SIG-M5 treated with dmso at 0.1 percent for 504 hours (cell line): ENCODE measurements around the gene PSAT1.
"Not testable (repeated sequence)": the region's sequence is repeated elsewhere in the genome, so short reads cannot be mapped to it uniquely, and the experiment has no call there.

ENCODE experiments used
- DNase-seq: peaks from one replicate; lab custom pipeline; 2025; ENCODE audit not compliant: unreplicated experiment; lab: John Stamatoyannopoulos, UW

PSAT1 gene

DNA sequence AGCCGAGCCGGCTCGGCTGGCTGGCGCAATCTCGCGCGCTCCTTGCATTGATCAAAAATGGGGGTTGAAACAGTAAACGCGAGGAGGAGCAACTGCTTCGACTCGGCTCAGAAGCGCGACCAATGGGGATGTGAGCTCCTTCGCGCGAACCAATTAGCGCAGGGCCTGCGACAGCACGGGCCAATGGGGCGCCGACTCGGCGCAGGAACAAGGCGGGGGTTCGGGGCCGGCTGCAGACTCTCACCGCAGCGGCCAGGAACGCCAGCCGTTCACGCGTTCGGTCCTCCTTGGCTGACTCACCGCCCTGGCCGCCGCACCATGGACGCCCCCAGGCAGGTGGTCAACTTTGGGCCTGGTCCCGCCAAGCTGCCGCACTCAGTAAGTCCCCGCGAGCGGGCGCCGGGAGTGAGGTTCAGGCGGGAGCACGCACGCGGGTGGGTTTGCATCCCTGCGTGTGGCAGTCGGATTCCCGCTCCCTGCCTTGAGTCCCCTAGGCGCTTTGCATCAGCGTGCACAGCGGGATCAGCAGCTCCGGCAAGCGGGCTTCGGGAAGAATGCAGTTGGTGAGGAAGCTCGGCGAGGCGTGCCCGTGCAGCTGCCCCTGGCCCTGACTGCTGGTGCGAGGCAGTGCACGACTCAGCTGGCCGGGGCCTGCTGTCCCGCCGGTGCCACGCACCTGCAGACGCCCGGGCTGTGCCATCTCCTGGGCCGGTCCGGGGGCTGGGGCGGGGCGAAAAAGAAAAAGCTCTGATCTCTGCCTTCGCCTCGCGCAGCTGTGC, at the start of gene PSAT1:
PSAT1 (plus strand) TSS at position 233 of the 779 bp plus-strand sequence; CDS start at position 319, 86 bp downstream.
- peak; percentile 87 for DNase-seq

DNA sequence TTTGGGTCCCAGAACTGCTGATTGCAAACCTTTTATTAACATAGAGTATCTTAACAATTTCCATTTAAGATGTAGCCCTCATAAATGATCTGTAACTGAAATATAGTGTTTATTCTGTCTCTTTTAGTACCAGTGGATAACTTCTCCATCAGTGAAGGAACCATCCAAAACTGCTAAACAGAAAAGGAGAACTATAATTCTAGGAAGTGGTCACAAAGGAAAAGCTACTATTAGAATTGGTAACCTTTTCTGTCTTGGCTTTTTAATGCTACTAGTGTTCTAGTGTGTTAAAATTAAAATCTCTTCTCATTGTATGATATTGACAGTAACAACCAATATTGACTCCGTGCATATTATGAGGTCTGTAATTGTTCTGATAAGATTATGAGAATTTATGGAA, 48.3 kb upstream of the PSAT1 start:
- peak; percentile 27 for DNase-seq

DNA sequence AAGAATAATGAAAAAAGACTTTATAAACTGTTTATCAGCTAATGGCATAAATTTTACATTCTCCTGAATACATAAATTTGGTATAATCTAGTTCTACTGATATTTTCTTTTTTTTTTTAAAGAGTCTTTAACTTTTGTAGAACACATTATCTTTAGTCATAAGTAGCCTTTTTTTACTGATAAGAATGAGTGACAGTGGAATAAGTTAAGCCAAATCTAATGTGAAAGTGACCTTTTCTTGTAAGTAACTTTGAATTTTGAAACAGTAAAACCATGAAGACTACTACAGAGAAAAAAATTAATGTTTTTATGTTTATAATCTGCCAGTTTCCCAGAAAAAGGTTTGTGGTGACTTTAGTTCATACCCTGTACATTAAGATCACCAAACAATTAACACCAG, 47.4 kb upstream of the PSAT1 start:
- DNase-seq: no peak

GRCh38 chr9:78252616-78253015, 44.3 kb upstream of the PSAT1 start:
- DNase-seq: no peak

DNA sequence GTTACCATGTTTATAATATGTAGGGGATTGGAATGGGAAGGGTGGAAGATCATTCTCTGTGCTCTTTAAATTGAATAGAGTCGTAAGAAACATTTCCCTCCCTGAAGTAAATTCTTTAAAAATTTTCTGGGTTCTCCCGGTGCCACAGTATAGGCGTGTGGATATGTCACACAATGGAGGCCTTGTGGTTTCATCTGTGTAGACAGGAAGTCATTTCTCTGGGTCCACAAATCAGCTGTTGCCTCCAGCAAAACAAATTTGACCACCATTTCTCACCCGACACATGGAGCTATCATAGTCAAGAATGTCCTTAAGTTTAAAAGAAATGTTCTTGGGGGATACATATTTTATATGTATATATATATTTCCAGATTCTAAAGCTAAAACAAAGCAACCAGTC, 43.6 kb upstream of the PSAT1 start:
- DNase-seq: no peak

DNA sequence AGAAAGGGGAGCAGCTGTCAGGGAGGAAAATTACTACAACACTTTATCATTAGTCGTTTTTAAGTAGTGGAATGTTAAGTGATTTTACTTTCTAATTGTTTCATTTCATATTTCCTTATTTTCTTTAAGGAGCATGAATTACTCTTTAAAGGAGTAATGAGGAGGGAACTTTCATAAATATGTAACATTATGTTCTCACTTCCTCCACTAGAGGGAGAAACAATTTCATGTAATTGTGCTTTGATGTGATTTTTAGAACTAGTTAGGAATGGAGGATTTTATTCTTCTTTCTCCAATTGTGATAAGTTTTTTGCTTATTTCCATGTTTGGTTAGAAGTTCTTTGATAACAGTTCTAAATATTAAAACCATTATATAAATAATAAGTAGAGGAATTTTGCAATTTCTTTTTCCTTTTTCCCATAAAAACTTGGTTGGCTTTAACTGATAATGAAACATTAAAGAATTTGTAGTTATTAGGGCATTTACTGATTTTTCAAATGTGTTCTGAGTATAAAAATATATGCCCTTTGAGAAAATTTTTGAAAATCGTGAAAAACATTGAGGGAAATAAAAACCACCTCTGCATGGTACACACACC, 35.4 kb upstream of the PSAT1 start:
- peak; percentile 15 for DNase-seq

DNA sequence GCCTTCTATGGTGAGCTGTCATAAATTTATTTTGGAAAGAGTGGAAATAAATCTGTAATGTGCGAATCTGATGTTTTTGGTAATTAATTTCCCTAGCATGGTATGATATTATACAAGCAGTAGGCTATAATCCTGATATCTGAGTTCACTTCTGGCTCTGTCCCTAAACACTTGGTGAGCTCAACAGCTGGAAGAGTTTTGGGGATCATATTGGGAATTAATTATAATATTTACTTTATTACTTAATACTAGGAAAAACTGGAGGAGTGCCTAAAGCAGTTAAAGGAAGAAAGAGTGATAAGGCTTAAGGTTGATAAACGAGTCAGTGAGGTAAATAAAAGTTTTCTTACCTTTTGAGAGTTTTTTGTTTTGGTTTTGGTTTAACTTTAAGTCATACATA, 34.3 kb upstream of the PSAT1 start:
- no peak for DNase-seq

- DNase-seq: no peak
These were observed 29.0 kb upstream of the PSAT1 start for GRCh38 chr9:78267889-78268288.

DNA sequence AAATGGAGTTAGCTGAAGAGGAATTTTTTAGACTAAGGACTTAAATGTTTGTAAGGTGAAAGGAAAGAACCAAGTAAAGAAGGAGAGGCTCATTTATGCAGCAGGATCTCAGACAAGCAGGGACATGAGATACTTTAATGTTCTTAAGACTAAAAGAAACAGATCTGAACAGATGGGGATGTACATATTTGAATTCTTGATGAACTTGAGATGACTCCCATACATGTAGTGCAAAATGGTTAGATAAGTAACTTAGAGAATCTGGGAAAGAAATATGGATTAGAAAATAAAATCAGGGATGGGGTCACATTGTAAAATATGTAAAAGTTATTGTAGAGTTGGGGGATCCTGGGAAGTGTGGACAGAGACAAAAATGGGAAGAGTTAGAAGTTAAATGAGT, 27.1 kb upstream of the PSAT1 start:
- no peak for DNase-seq

GRCh38 chr9:78272307-78272706, 24.6 kb upstream of the PSAT1 start:
- no peak for DNase-seq

DNA sequence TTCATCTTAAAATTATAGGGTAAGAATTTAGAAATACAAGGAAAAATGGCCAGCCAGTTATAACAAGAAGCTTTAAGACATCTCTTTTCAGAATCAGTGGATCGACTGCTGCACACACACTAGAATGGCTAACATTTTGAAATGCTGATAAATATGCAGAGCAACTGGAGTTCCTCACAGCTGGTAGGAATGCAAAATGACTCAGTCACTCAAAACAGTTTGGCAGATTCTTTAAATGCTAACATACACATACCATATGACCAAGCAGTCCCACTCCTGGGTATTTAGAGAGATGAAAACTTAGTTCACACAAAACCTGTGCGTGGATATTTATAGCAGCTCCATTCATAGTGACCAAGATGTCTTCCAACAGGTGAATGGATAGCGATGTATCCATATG, 23.2 kb upstream of the PSAT1 start:
- no peak for DNase-seq

GRCh38 chr9:78278177-78278777, 18.6 kb upstream of the PSAT1 start:
- DNase-seq: peak; percentile 82

DNA sequence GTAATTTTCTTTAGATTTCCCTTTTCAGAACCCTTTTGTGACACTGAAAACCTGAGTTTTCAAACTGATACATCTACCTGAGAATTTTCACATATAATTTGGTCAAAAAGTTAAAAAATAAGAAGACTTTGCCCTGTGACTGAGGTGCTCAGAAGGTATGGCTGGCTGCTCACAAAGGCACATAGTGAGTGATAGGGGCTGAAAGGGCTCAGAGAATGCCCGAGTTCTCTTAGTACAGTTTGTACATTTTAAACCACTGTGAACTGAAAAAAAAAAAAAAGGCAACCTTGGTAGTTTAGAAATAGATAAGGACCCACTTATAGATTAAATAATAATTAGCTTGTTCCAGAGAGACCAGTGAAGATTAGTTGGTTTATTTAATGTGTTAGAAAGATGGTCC, 18.1 kb upstream of the PSAT1 start:
- DNase-seq: no peak

GRCh38 chr9:78280982-78281668, 15.8 kb upstream of the PSAT1 start:
- no peak for DNase-seq

DNA sequence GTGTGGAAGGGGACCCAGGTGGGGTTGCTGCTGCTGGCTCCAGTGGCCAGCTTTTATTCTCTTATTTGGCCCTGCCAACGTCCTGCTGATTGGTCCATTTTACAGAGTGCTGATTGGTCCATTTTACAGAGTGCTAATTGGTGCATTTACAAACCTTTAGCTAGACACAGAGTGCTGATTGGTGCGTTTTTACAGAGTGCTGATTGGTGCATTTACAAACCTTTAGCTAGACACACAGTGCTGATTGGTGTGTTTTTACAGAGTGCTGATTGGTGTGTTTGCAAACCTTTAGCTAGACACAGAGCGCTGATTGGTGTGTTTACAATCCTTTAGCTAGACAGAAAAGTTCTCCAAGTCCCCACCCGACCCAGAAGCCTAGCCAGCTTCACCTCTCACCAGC, 12.7 kb upstream of the PSAT1 start:
- DNase-seq: not testable (repeated sequence)

DNA sequence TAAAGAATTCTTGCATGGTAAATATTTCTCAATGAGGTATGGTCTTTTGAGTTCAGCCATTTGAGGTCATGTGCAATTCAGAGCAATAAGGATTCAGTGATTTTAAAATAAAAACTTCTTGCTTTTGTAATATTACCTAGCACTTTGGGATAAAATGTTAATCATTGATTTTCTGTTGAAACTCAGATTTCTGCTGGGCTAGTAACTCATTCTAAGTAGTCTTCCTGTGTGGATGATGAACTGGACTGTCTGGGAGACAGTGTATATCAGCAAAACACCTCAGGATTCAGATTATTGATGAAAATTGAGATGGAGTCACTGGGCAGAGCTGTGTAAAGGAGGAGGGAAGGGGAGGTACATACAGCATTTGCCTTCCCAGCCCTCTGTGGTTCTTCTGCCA, 10.8 kb upstream of the PSAT1 start:
- DNase-seq: no peak

GRCh38 chr9:78286946-78287388, 10.0 kb upstream of the PSAT1 start:
- DNase-seq: no peak

GRCh38 chr9:78288214-78288892, 8.6 kb upstream of the PSAT1 start:
- DNase-seq: peak; percentile 41

- DNase-seq: no peak
These were observed 7.5 kb upstream of the PSAT1 start for GRCh38 chr9:78289474-78289873.

DNA sequence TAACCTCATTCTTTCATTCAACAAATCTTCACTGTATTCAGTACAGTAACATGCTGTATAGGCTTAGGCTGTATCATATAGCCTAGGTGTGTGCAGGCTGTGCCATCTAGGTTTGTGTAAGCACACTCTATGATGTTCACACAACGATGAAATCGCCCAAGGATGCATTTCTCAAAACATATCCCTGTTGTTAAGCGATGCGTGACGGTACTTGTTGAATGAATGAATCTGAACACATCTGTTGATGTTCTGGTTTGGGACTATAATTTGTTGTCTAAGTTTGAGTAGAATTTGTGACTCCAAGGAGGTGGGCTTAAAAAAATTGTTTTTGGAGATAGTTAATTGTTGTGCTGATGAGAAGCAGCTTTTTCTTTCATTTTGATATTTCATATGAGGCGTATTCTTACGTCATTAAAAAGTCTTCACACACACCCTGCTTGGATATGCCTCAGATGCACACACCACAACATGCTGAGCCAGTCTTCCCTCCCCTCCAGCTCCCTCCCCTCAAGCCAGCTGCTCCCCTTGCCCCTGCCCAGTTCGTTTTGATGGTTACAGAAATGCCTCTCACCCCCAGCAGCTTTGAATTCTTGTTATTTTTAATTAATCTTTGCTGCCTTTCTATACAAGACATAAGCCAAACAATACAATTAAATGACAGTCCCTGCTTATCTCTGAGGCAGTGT, 5.5 kb upstream of the PSAT1 start:
- DNase-seq: no peak

GRCh38 chr9:78292026-78292425, 4.9 kb upstream of the PSAT1 start:
- DNase-seq: no peak
